Testis (tissue), 2 donors: ENCODE data around the gene DRICH1.
"Not testable (repeated sequence)": the region's sequence is repeated elsewhere in the genome, so short reads cannot be mapped to it uniquely, and the experiment has no call there.

Experiments used
- POLR2A ChIP-seq: fragments of 450-650 bp; IDR thresholded peaks from one replicate; pipeline ENCODE4 v1.6.1; 2017; ENCODE audit warnings: antibody characterized with exemption, mild to moderate bottlenecking, moderate library complexity
- TF ChIP-seq, protein P1 (sequence below), 3 experiments: fragments of 450-650 bp in 2 of 3; fragments of 200-600 bp in 1 of 3; sonication (generic) in 1 of 3; IDR thresholded peaks; one replicate each; pipeline ENCODE4 v1.5.1; 2016 to 2019; ENCODE audit warnings: antibody characterized with exemption in 3 of 3, mild to moderate bottlenecking in 2 of 3, moderate library complexity in 1 of 3

DNA sequence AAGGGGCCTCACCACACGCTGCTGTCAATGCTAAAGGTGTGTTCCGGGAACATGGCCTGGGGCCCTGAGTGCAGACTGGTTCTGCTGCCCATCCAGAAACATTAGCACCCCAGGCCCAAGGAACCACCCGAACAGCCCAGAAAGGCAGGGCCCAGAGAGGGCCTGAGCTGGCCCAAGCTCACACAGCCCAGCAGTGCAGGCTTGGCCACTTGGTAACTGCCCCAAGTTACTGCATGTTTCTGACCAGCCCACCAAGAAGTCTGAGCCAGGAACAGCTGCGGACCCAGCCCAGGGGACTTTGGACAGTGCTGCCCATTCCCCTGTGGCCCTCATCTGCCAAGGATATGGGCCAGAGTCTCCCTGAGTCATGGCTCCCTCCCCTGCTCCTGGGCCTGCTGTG, 39.3 kb upstream of the DRICH1 start:
- TF ChIP-seq POLR2A: not testable (repeated sequence)
- TF ChIP-seq, protein P1, sequence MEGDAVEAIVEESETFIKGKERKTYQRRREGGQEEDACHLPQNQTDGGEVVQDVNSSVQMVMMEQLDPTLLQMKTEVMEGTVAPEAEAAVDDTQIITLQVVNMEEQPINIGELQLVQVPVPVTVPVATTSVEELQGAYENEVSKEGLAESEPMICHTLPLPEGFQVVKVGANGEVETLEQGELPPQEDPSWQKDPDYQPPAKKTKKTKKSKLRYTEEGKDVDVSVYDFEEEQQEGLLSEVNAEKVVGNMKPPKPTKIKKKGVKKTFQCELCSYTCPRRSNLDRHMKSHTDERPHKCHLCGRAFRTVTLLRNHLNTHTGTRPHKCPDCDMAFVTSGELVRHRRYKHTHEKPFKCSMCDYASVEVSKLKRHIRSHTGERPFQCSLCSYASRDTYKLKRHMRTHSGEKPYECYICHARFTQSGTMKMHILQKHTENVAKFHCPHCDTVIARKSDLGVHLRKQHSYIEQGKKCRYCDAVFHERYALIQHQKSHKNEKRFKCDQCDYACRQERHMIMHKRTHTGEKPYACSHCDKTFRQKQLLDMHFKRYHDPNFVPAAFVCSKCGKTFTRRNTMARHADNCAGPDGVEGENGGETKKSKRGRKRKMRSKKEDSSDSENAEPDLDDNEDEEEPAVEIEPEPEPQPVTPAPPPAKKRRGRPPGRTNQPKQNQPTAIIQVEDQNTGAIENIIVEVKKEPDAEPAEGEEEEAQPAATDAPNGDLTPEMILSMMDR (IDR thresholded peaks at IDR 0.05): not testable (repeated sequence)
